CD14-positive monocyte (primary cell): ENCODE measurements around the gene TSPEAR. TPM values are rescaled to one million over a fixed set of nuclear protein-coding genes. Genes with fewer than 3 reads are reported as not detected.
"Not testable (repeated sequence)": the region's sequence is repeated elsewhere in the genome, so short reads cannot be mapped to it uniquely, and the experiment has no call there.

Source experiments
- DNase-seq, 3 donors: peaks; one replicate each; pipeline ENCODE4 v3.0.0-alpha.2; 2011 to 2022
- H2AFZ ChIP-seq: 2 replicates; pipeline ENCODE4 v1.6.0; 2012; ENCODE audit warnings: mild to moderate bottlenecking, low read depth, low read length, inconsistent platforms; ENCODE audit not compliant: insufficient read depth, poor library complexity, severe bottlenecking
- H3K27ac ChIP-seq, 2 donors: 1 replicate in 1 of 2; 2 replicates in 1 of 2; pipeline ENCODE4 v1.5.1; 2012 to 2013; ENCODE audit warnings: low read length in 2 of 2, control low read depth in 1 of 2, inconsistent platforms in 1 of 2, low read depth in 1 of 2, mild to moderate bottlenecking in 1 of 2
- H3K27me3 ChIP-seq, 2 donors: one replicate each; pipeline versions ENCODE4 v1.6.0 to v1.6.1; 2011 to 2013; ENCODE audit warnings: low read length in 2 of 2; ENCODE audit not compliant: control insufficient read depth in 2 of 2, insufficient read depth in 2 of 2
- H3K36me3 ChIP-seq, 2 donors: replicated peaks in 1 of 2; 1 replicate in 1 of 2; 2 replicates in 1 of 2; pipeline versions ENCODE4 v1.5.1 to v1.6.1; 2012 to 2013; ENCODE audit warnings: low read length in 2 of 2, control low read depth in 1 of 2, inconsistent platforms in 1 of 2, mild to moderate bottlenecking in 1 of 2; ENCODE audit not compliant: insufficient read depth in 2 of 2, control insufficient read depth in 1 of 2
- H3K4me1 ChIP-seq, 2 donors: 1 replicate in 1 of 2; 2 replicates in 1 of 2; pipeline versions ENCODE4 v1.5.1 to v1.6.1; 2012 to 2013; ENCODE audit warnings: low read length in 2 of 2, control low read depth in 1 of 2, inconsistent platforms in 1 of 2, mild to moderate bottlenecking in 1 of 2, moderate library complexity in 1 of 2; ENCODE audit not compliant: insufficient read depth in 2 of 2, control insufficient read depth in 1 of 2
- H3K4me2 ChIP-seq: replicated peaks from 2 replicates; pipeline ENCODE3; 2012; ENCODE audit warnings: low read length, moderate library complexity, mild to moderate bottlenecking; ENCODE audit not compliant: poor library complexity, severe bottlenecking; ENCODE audit errors: extremely low read depth
- H3K4me3 ChIP-seq, 3 experiments: fragments of 200-600 bp in 1 of 3; sonication (generic) in 1 of 3; replicated peaks in 1 of 3; 1 replicate in 2 of 3; 2 replicates in 1 of 3; pipeline ENCODE4 v1.5.1; 2011 to 2013; ENCODE audit warnings: low read length in 3 of 3, mild to moderate bottlenecking in 3 of 3, control low read depth in 2 of 3, low read depth in 2 of 3, inconsistent platforms in 1 of 3, moderate library complexity in 1 of 3
- H3K79me2 ChIP-seq: 2 replicates; pipeline ENCODE4 v1.6.0; 2012; ENCODE audit warnings: mild to moderate bottlenecking, control low read depth, inconsistent platforms, low read length, moderate library complexity; ENCODE audit not compliant: insufficient read depth
- H3K9ac ChIP-seq: 2 replicates; pipeline ENCODE4 v1.6.0; 2017; ENCODE audit warnings: low read length, mild to moderate bottlenecking; ENCODE audit not compliant: insufficient read depth, poor library complexity, severe bottlenecking
- H3K9me3 ChIP-seq, 2 donors: replicated peaks in 1 of 2; 1 replicate in 1 of 2; 2 replicates in 1 of 2; pipeline versions ENCODE4 v1.5.1 to v1.6.1; 2012 to 2013; ENCODE audit warnings: low read length in 2 of 2, control low read depth in 1 of 2; ENCODE audit not compliant: control insufficient read depth in 1 of 2, insufficient read depth in 1 of 2
- H4K20me1 ChIP-seq: 2 replicates; pipeline ENCODE4 v1.6.0; 2012; ENCODE audit warnings: mild to moderate bottlenecking, low read length, control low read depth, moderate library complexity; ENCODE audit not compliant: insufficient read depth
- H3K27ac Mint-ChIP-seq, 7 donors: one replicate each; pipeline ENCODE4 v1.8.0; 2020; ENCODE audit warnings: mild to moderate bottlenecking in 7 of 7, mixed read lengths in 7 of 7, moderate library complexity in 6 of 7, inconsistent platforms in 2 of 7
- H3K27me3 Mint-ChIP-seq, 3 donors: one replicate each; pipeline ENCODE4 v1.8.0; 2021 to 2022; ENCODE audit warnings: low read depth in 3 of 3, mild to moderate bottlenecking in 3 of 3, mixed read lengths in 3 of 3, moderate library complexity in 3 of 3, inconsistent platforms in 1 of 3
- H3K36me3 Mint-ChIP-seq, 2 donors: one replicate each; pipeline ENCODE4 v1.8.0; 2020; ENCODE audit warnings: mixed read lengths in 2 of 2, inconsistent platforms in 1 of 2, mild to moderate bottlenecking in 1 of 2
- H3K4me1 Mint-ChIP-seq: one replicate; pipeline ENCODE4 v1.8.0; 2020; ENCODE audit warnings: mild to moderate bottlenecking, mixed read lengths
- H3K4me3 Mint-ChIP-seq, 2 donors: one replicate each; pipeline ENCODE4 v1.8.0; 2020; ENCODE audit warnings: mild to moderate bottlenecking in 2 of 2, mixed read lengths in 2 of 2, moderate library complexity in 1 of 2
- H3K9me3 Mint-ChIP-seq, 7 donors: one replicate each; pipeline ENCODE4 v1.8.0; 2020 to 2022; ENCODE audit warnings: mixed read lengths in 7 of 7, mild to moderate bottlenecking in 6 of 7, moderate library complexity in 6 of 7, inconsistent platforms in 2 of 7
- CTCF ChIP-seq: fragments of 200-600 bp; IDR thresholded peaks from one replicate; pipeline ENCODE4 v1.8.0; 2022; ENCODE audit warnings: antibody characterized with exemption, mild to moderate bottlenecking
- WGBS: methylation state at CpG from one replicate; pipeline ENCODE4 v1.1.5; 2013; ENCODE audit warnings: missing lambda C conversion rate; ENCODE audit not compliant: insufficient coverage; 5-methylcytosine and 5-hydroxymethylcytosine counted together
- intact Hi-C, 2 donors: fragments of 100-400 bp; cut with micrococcal nuclease; formaldehyde crosslinking; loops; one replicate each; pipeline versions ENCODE4 v1.15.0 to v1.15.1; 2023
- polyA plus RNA-seq, 3 donors: library from polyadenylated mRNA; depleted of rRNA in 1 of 3; unstranded in 2 of 3; stranded (reverse) in 1 of 3; fragments of 300-500 nt in 2 of 3; fragments of >200 nt in 1 of 3; fragmentation: Illumina TruSeq in 2 of 3; gene quantifications; 1 replicate in 2 of 3; 2 replicates in 1 of 3; pipeline ENCODE4 v1.2.3, GENCODE V29; 2012 to 2021

Gene TSPEAR
- polyA plus RNA-seq, 3 donors: not detected

- no peak within 1 kb of the TSS for H2AFZ ChIP-seq
- H3K27me3 ChIP-seq: no peaks in the 10 kb centered on the region
- H4K20me1 ChIP-seq: no peaks in the 10 kb centered on the region
- no peaks in the 10 kb centered on the region for H3K36me3 Mint-ChIP-seq
- H3K9me3 Mint-ChIP-seq: peaks cover 2 to 25% (median 7%) of the 10 kb centered on the region in 7 donors
- H3K36me3 ChIP-seq: no peaks in the 10 kb centered on the region
- H3K4me1 ChIP-seq: no peaks in the 10 kb centered on the region
- no peak within 1 kb of the TSS for H3K9ac ChIP-seq
- 83% methylated on average over 5 of the region's 5 CpGs for WGBS
- intact Hi-C loops: no loop called here
- no peak for TF ChIP-seq CTCF
- H3K4me1 Mint-ChIP-seq: no peaks in the 10 kb centered on the region
- H3K79me2 ChIP-seq: no peaks in the 10 kb centered on the region
- H3K4me2 ChIP-seq: no peak within 1 kb of the TSS
- no peak within 1 kb of the TSS for H3K27ac Mint-ChIP-seq
- no peak within 1 kb of the TSS for H3K27ac ChIP-seq
- peaks cover 0 to 6% of the 10 kb centered on the region in 2 donors for H3K9me3 ChIP-seq
- no peak within 1 kb of the TSS for H3K4me3 ChIP-seq
- no peak for DNase-seq
- no peak within 1 kb of the TSS for H3K4me3 Mint-ChIP-seq
- peaks cover 7 to 10% (median 9%) of the 10 kb centered on the region in 3 donors for H3K27me3 Mint-ChIP-seq
Measured at GRCh38 chr21:44558695-44559094, 152.7 kb downstream of the TSPEAR start, which contains the start of gene KRTAP10-3. KRTAP10-3 (minus strand) TSS chr21:44558795; CDS start chr21:44558715, 80 bp downstream.

- H3K36me3 Mint-ChIP-seq, H3K9ac ChIP-seq, H3K27me3 Mint-ChIP-seq, H3K79me2 ChIP-seq, H3K36me3 ChIP-seq, DNase-seq, H3K27me3 ChIP-seq, intact Hi-C loops, H3K4me3 ChIP-seq, H4K20me1 ChIP-seq, H3K27ac Mint-ChIP-seq, H3K9me3 ChIP-seq, H3K4me3 Mint-ChIP-seq, H3K4me2 ChIP-seq, H3K4me1 ChIP-seq, H3K27ac ChIP-seq, H3K4me1 Mint-ChIP-seq, H2AFZ ChIP-seq: not testable (repeated sequence)
- WGBS: 91% methylated on average over 10 of the region's 10 CpGs
- peaks cover 2 to 25% (median 7%) of the 10 kb centered on the region in 7 donors for H3K9me3 Mint-ChIP-seq
Measured at GRCh38 chr21:44558329-44558675, 153.1 kb downstream of the TSPEAR start.
